ENCODE data around the gene FAM156B.
"Not testable (repeated sequence)": the region's sequence is repeated elsewhere in the genome, so short reads cannot be mapped to it uniquely, and the experiment has no call there.

Gene FAM156B, protein sequence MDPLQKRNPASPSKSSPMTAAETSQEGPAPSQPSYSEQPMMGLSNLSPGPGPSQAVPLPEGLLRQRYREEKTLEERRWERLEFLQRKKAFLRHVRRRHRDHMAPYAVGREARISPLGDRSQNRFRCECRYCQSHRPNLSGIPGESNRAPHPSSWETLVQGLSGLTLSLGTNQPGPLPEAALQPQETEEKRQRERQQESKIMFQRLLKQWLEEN

DNA sequence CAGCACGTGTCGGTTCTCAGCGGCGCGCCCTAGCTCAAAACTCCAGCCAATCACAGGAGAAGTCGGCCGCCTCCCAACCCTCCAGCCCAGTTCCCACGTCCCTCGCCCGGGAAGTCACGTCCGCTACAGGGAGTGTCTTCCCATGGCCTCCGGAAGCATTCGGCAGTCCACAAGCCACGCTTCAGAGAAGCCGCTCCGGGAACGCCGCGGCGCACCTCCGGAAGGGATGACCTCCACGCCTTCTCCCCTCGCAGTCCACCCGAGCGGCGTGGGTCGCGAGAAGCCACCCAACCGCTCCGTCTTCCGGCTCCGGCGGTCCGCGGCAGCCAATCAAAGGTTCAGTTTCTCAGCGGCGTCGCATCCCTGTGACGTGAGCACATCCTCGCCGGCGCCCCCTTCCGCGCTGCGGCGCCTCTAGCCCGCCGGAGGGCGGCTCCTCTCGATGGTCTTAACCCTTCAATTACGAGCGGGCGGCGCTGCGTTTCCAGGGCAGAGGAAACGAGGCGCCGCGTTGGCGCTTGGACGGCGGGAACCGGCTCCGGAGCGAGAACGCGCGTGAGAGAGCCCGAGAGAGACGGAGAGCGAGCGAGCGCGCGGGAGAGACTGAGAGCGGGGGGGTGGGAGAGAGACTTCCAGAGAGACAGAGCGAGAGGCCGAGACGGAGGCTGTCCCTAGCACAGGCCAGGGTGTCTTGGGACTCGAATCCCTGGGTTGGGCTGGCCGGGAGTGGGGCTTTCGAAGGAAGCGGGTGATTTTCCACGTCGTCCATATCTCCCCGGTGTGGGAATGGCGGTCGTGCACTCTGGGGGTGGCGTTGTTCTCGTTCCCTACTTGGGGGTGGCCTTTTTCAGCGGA lies at the start of gene FAM156B:
FAM156B (plus strand) TSS at position 476 of the 855 bp plus-strand sequence. CDS start 9,896 bp downstream, outside the sequence.
- H3K27ac Mint-ChIP-seq; DNase-seq; H3K36me3 Mint-ChIP-seq (ENCODE audit: low read depth); H3K9me3 Mint-ChIP-seq; H3K4me3 Mint-ChIP-seq; H3K4me1 Mint-ChIP-seq; H3K27me3 Mint-ChIP-seq (ENCODE audit: low read depth, poor library complexity): not testable (repeated sequence)

DNA sequence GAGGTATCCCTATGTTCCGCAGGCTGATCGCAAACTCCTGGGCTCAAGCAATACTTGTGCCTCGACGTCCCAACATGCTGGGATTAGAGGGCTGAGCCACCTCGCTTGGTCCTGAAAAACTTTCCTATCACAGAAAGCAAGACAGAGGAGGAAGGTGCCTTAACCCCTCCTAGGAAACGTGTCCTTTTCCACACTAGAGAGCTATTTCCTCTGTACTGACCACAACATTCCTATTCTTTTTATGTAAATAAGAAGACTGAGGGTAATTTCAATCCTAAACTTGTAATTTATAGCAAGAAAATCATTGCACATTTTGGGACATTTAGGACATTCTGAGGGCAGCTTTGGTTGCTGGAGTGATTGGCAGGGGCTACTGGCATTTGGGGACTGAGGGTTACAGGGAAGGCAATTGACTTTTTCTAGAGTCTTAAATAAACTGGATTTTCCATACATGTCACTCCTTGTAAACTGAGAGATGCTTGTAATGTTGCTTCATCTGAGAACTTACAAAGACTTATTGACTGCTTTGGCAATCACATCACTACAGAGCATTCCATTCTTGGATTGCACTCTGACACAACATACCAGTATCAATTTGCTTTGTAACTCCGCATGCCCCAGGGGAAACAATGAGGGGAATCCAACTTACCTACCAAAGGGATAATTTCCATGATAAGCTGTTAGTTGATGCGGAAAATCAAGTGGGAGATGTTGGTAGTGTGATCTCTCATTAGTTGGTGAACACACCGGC lies 44.8 kb upstream of the FAM156B start:
- TF ChIP-seq, protein P1, sequence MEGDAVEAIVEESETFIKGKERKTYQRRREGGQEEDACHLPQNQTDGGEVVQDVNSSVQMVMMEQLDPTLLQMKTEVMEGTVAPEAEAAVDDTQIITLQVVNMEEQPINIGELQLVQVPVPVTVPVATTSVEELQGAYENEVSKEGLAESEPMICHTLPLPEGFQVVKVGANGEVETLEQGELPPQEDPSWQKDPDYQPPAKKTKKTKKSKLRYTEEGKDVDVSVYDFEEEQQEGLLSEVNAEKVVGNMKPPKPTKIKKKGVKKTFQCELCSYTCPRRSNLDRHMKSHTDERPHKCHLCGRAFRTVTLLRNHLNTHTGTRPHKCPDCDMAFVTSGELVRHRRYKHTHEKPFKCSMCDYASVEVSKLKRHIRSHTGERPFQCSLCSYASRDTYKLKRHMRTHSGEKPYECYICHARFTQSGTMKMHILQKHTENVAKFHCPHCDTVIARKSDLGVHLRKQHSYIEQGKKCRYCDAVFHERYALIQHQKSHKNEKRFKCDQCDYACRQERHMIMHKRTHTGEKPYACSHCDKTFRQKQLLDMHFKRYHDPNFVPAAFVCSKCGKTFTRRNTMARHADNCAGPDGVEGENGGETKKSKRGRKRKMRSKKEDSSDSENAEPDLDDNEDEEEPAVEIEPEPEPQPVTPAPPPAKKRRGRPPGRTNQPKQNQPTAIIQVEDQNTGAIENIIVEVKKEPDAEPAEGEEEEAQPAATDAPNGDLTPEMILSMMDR (IDR thresholded peaks at IDR 0.05) = no peak
- Mint-ChIP-seq H3K27ac (no peak overlapping the region), H3K36me3 (ENCODE audit: low read depth) (no peaks in the 10 kb centered on the region), H3K9me3 (peaks cover 58% of the 10 kb centered on the region), H3K4me3 (no peak overlapping the region), H3K27me3 (ENCODE audit: low read depth, poor library complexity) (peaks cover 6% of the 10 kb centered on the region), H3K4me1 (no peaks in the 10 kb centered on the region)
- DNase-seq = no peak

DNA sequence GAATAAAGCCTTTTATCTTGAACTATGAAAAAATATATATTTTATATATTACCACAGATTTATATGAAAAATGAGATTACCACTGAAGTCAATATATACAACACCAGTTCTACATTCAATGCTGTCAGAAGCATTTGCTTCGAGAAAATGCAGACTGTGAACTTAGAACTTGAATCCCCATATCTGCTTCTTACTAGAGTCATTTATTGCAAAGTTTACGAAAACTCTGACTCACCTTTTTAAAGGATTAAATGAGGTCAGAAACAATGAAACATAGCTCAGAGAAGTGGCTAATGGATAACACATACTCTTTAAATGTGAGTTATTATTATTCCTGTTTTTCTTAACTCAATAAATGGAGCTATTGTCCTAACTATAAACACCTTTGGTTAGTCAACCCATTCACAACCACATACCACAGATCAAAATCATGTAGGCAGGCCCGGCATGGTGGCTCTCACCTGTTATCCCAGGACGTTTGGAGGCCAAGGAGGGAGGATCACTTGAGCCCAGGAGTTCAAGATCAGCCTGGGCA lies 40.1 kb upstream of the FAM156B start:
- not testable (repeated sequence) for H3K4me1 Mint-ChIP-seq; DNase-seq; H3K4me3 Mint-ChIP-seq; H3K27ac Mint-ChIP-seq; H3K36me3 Mint-ChIP-seq (ENCODE audit: low read depth)
- peaks cover 12% of the 10 kb centered on the region for H3K27me3 Mint-ChIP-seq (ENCODE audit: low read depth, poor library complexity)
- peaks cover 44% of the 10 kb centered on the region for H3K9me3 Mint-ChIP-seq

DNA sequence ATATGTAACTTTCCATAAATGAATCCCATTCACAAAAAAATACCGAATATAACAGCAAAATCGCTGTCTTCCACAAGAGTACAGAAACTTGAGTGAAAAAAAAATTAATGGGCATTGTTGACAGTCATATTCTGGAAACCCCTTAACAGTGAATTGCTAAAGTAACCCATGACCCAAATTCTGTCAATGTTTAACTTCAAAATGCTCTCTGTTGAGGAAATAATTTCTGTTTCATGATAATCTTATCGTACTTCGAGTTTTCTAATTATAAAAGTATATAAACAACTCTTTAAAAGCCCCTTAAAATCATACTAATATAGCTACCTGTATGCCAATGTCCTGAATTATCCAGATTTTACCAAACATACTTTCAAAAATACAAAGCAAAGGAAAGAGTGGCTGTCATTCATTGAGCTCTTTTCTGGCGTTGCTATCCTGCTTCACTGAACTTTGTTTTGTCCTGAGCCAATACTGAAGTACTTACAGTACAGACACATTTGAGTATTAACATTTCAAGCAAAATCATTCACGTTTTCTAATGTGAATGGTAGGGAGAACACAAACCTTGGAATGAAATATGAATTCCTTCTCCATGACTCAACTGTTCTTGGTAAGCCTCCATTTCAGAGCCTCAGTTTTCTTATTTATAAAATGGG lies 31.7 kb upstream of the FAM156B start:
- Mint-ChIP-seq H3K36me3 (ENCODE audit: low read depth) (no peaks in the 10 kb centered on the region), H3K27me3 (ENCODE audit: low read depth, poor library complexity) (peaks cover 37% of the 10 kb centered on the region), H3K9me3 (peaks cover 32% of the 10 kb centered on the region), H3K27ac (no peak overlapping the region), H3K4me1 (no peaks in the 10 kb centered on the region), H3K4me3 (no peak overlapping the region)
- TF ChIP-seq, protein P1 (IDR thresholded peaks at IDR 0.05) = no peak
- no peak for DNase-seq

DNA sequence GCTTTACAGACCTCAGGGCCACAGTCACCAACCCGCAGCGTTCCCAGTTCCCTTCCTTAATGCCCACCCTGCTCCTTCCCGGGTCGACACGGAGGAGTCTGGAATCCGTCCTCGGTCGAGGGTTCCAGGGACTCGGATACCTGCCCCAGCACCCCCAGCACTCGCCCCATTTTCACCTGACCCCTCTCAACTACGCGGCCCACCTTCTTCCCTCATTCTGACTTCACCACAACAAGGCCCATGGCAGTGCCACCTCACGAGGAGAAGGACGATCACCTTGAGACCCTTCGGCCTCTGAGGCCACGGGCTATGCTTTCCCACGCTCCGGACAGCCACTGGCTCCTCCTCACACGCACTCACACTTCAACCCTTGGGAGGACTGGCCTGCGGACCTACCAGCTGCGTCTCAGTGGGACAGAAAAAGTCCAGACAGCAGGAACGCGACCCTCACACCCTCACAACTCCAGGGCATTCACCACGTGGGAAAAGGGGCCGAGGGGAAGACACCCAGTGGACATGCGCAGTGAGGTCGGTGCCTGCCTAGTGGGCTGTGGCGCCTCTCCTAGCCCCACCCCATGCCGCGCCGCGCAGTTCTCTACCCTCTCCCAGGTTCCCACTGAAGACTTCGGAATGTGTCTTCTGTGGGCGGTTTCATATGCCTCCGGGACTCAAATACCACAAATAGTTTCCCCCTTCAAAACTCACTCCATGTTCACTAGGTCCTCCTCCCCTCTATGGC lies 29.4 kb upstream of the FAM156B start, which contains the start of gene XAGE3:
XAGE3 (minus strand) TSS at position 474 of the 739 bp plus-strand sequence. CDS start 950 bp downstream, outside the sequence.
- TF ChIP-seq, protein P1 (IDR thresholded peaks at IDR 0.05) = no peak
- Mint-ChIP-seq H3K4me3 (no peak within 1 kb of the TSS), H3K27ac (no peak within 1 kb of the TSS), H3K4me1 (no peaks in the 10 kb centered on the region), H3K36me3 (ENCODE audit: low read depth) (no peaks in the 10 kb centered on the region), H3K27me3 (ENCODE audit: low read depth, poor library complexity) (peaks cover 35% of the 10 kb centered on the region), H3K9me3 (peaks cover 36% of the 10 kb centered on the region)
- no peak for DNase-seq

DNA sequence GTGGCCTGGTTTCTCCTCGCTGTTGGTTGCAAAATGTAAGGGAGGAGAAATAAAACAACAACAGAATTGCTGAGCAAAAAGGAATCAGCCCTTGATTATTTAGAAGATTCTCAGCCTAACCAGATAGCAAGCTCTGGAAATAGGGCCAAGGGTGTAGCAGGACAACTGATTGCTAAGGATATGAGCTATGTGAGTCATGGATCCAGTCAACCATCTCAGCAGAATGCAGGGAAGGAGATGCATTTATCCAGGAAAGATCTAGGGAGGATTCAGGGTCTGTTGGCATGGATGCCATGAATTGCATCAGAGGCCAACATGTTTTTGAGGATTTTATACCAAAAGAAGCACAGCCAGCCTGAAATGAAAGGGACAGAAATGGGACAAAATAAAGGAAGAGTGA lies 27.1 kb upstream of the FAM156B start:
- H3K4me3 Mint-ChIP-seq = no peak overlapping the region
- no peak for DNase-seq
- H3K9me3 Mint-ChIP-seq = peaks cover 36% of the 10 kb centered on the region
- no peaks in the 10 kb centered on the region for H3K36me3 Mint-ChIP-seq (ENCODE audit: low read depth)
- peaks cover 37% of the 10 kb centered on the region for H3K27me3 Mint-ChIP-seq (ENCODE audit: low read depth, poor library complexity)
- H3K4me1 Mint-ChIP-seq = no peaks in the 10 kb centered on the region
- no peak overlapping the region for H3K27ac Mint-ChIP-seq
- TF ChIP-seq, protein P1 (IDR thresholded peaks at IDR 0.05) = no peak

DNA sequence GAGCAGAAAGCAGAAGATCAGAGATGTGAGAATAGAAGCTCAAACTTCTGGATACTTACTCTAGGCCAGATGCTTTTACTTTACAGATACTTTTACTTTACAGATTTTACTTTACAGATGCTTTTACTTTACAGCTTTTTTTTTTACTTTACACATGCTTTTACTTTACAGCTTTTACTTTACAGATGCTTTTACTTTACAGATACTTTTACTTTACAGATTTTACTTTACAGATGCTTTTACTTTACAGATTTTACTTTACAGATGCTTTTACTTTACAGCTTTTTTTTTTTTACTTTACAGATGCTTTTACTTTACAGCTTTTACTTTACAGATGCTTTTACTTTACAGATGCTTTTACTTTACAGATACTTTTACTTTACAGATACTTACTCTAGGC lies 23.3 kb upstream of the FAM156B start:
- Mint-ChIP-seq H3K27me3 (ENCODE audit: low read depth, poor library complexity) (peaks cover 42% of the 10 kb centered on the region), H3K9me3 (peaks cover 44% of the 10 kb centered on the region)
- not testable (repeated sequence) for H3K27ac Mint-ChIP-seq; H3K4me3 Mint-ChIP-seq; H3K36me3 Mint-ChIP-seq (ENCODE audit: low read depth); H3K4me1 Mint-ChIP-seq; DNase-seq

All from nephron progenitor cell (in vitro differentiated cells).